ENCODE data around the gene HINFP.

Gene HINFP

GRCh38 chr11:119085437-119085847, 35.9 kb upstream of the HINFP start:
- TF ChIP-seq REST (IDR thresholded peaks at IDR 0.05; ENCODE audit: low read depth): no peak
- TF ChIP-seq NFIC (IDR thresholded peaks at IDR 0.05): no peak
- no peak for TF ChIP-seq TCF12 (IDR thresholded peaks at IDR 0.05; ENCODE audit: low read depth)

GRCh38 chr11:119087123-119087522, 34.3 kb upstream of the HINFP start:
- TF ChIP-seq TAF1 (IDR thresholded peaks at IDR 0.05; ENCODE audit: low read depth) (no peak), USF1 (IDR thresholded peaks at IDR 0.05) (no peak), MAX (IDR thresholded peaks at IDR 0.05) (no peak), NFIC (IDR thresholded peaks at IDR 0.05) (no peak)

- TF ChIP-seq CEBPB (IDR thresholded peaks at IDR 0.05) (no peak), REST (IDR thresholded peaks at IDR 0.05; ENCODE audit: low read depth) (no peak), YY1 (IDR thresholded peaks at IDR 0.05; ENCODE audit: low read depth) (no peak), TEAD4 (IDR thresholded peaks at IDR 0.05) (no peak), NFIC (IDR thresholded peaks at IDR 0.05) (no peak), TCF12 (IDR thresholded peaks at IDR 0.05; ENCODE audit: low read depth) (no peak), EP300 (IDR thresholded peaks at IDR 0.05; ENCODE audit: borderline replicate concordance) (no peak), FOXM1 (IDR thresholded peaks at IDR 0.05; ENCODE audit: borderline replicate concordance, low read depth) (no peak), EGR1 (IDR thresholded peaks at IDR 0.05) (no peak), MAX (IDR thresholded peaks at IDR 0.05) (no peak), TAF1 (IDR thresholded peaks at IDR 0.05; ENCODE audit: low read depth) (no peak), CREB1 (IDR thresholded peaks at IDR 0.05; ENCODE audit: low read depth) (no peak)
Observed at GRCh38 chr11:119087747-119088241, 33.6 kb upstream of the HINFP start.

GRCh38 chr11:119088406-119088805, 33.0 kb upstream of the HINFP start:
- TF ChIP-seq REST (IDR thresholded peaks at IDR 0.05; ENCODE audit: low read depth): no peak
- TF ChIP-seq ZBTB7A (IDR thresholded peaks at IDR 0.05; ENCODE audit: low read depth): no peak
- TF ChIP-seq TEAD4 (IDR thresholded peaks at IDR 0.05): no peak
- TF ChIP-seq FOXM1 (IDR thresholded peaks at IDR 0.05; ENCODE audit: borderline replicate concordance, low read depth): no peak
- TF ChIP-seq RAD21 (IDR thresholded peaks at IDR 0.05; ENCODE audit: low read depth): no peak
- TF ChIP-seq TAF1 (IDR thresholded peaks at IDR 0.05; ENCODE audit: low read depth): no peak
- TF ChIP-seq EP300 (IDR thresholded peaks at IDR 0.05; ENCODE audit: borderline replicate concordance): no peak

- no peak for TF ChIP-seq RAD21 (IDR thresholded peaks at IDR 0.05; ENCODE audit: low read depth)
- no peak for TF ChIP-seq FOXM1 (IDR thresholded peaks at IDR 0.05; ENCODE audit: borderline replicate concordance, low read depth)
- TF ChIP-seq EGR1 (IDR thresholded peaks at IDR 0.05): no peak
Observed at GRCh38 chr11:119089319-119089718, 32.1 kb upstream of the HINFP start.

GRCh38 chr11:119091178-119091577, 30.2 kb upstream of the HINFP start:
- no peak for TF ChIP-seq CREB1 (IDR thresholded peaks at IDR 0.05; ENCODE audit: low read depth)
- TF ChIP-seq REST (IDR thresholded peaks at IDR 0.05; ENCODE audit: low read depth): no peak
- TF ChIP-seq TEAD4 (IDR thresholded peaks at IDR 0.05): no peak
- TF ChIP-seq TAF1 (IDR thresholded peaks at IDR 0.05; ENCODE audit: low read depth): no peak
- TF ChIP-seq ZBTB7A (IDR thresholded peaks at IDR 0.05; ENCODE audit: low read depth): no peak
- no peak for TF ChIP-seq CEBPB (IDR thresholded peaks at IDR 0.05)
- TF ChIP-seq EP300 (IDR thresholded peaks at IDR 0.05; ENCODE audit: borderline replicate concordance): no peak
- TF ChIP-seq FOXM1 (IDR thresholded peaks at IDR 0.05; ENCODE audit: borderline replicate concordance, low read depth): no peak
- TF ChIP-seq MAX (IDR thresholded peaks at IDR 0.05): no peak
- no peak for TF ChIP-seq YY1 (IDR thresholded peaks at IDR 0.05; ENCODE audit: low read depth)
- TF ChIP-seq NFIC (IDR thresholded peaks at IDR 0.05): no peak
- no peak for TF ChIP-seq USF1 (IDR thresholded peaks at IDR 0.05)
- TF ChIP-seq TCF12 (IDR thresholded peaks at IDR 0.05; ENCODE audit: low read depth): no peak
- no peak for TF ChIP-seq EGR1 (IDR thresholded peaks at IDR 0.05)
- TF ChIP-seq RAD21 (IDR thresholded peaks at IDR 0.05; ENCODE audit: low read depth): no peak
